HG03175 (cell line): ENCODE data around the gene SLC16A1.
"Not testable (repeated sequence)": the region's sequence is repeated elsewhere in the genome, so short reads cannot be mapped to it uniquely, and the experiment has no call there.

Source experiments
- ATAC-seq: cut with Tn5 transposase; IDR thresholded peaks from one replicate; pipeline ENCODE4 v1.9.1; 2021; ENCODE audit warnings: mild to moderate bottlenecking, moderate library complexity; ENCODE audit not compliant: unreplicated experiment

The SLC16A1 gene

GRCh38 chr1:112926858-112927257 is 29.1 kb downstream of the SLC16A1 start:
- no peak for ATAC-seq

GRCh38 chr1:112925015-112925414 is 31.0 kb downstream of the SLC16A1 start:
- no peak for ATAC-seq

GRCh38 chr1:112923959-112924349 is 32.0 kb downstream of the SLC16A1 start:
- ATAC-seq: no peak

- no peak for ATAC-seq
Observed at GRCh38 chr1:112923234-112923958, 32.6 kb downstream of the SLC16A1 start.

- no peak for ATAC-seq
Observed at GRCh38 chr1:112911506-112912220, 44.3 kb downstream of the SLC16A1 start.

- ATAC-seq: no peak
Observed at GRCh38 chr1:112909847-112910246, 46.1 kb downstream of the SLC16A1 start.

GRCh38 chr1:112906150-112906698 is 49.8 kb downstream of the SLC16A1 start:
- ATAC-seq: no peak

GRCh38 chr1:112905395-112906149 is 50.4 kb downstream of the SLC16A1 start:
- no peak for ATAC-seq

- ATAC-seq: no peak
Observed at GRCh38 chr1:112904831-112905261, 51.1 kb downstream of the SLC16A1 start.

GRCh38 chr1:112904071-112904830 is 51.7 kb downstream of the SLC16A1 start:
- ATAC-seq: no peak

- no peak for ATAC-seq
Observed at GRCh38 chr1:112902221-112902620, 53.8 kb downstream of the SLC16A1 start.

- ATAC-seq: no peak
Observed at GRCh38 chr1:112901387-112901786, 54.6 kb downstream of the SLC16A1 start.

- ATAC-seq: no peak
Observed at GRCh38 chr1:112896783-112897182, 59.2 kb downstream of the SLC16A1 start.

- no peak for ATAC-seq
Observed at GRCh38 chr1:112894561-112895011, 61.4 kb downstream of the SLC16A1 start.

- no peak for ATAC-seq
Observed at GRCh38 chr1:112894010-112894292, 62.0 kb downstream of the SLC16A1 start.

GRCh38 chr1:112893288-112894009 is 62.5 kb downstream of the SLC16A1 start:
- no peak for ATAC-seq

GRCh38 chr1:112889906-112890305 is 66.1 kb downstream of the SLC16A1 start:
- ATAC-seq: not testable (repeated sequence)

GRCh38 chr1:112889052-112889768 is 66.8 kb downstream of the SLC16A1 start:
- no peak for ATAC-seq

GRCh38 chr1:112888630-112889029 is 67.4 kb downstream of the SLC16A1 start:
- no peak for ATAC-seq
